ENCODE results near the gene NWD2. TPM values are rescaled to one million over a fixed set of nuclear protein-coding genes. Genes with fewer than 3 reads are reported as not detected.
A peak's percentile ranks its signal among the peaks of the same experiment; 100 is the strongest.

NWD2 gene
- total and polyA plus RNA-seq, 10 of the 15 experiments (the other 5 are each of a cell fraction or from before 2014, with no cell fraction given): not detected

DNA sequence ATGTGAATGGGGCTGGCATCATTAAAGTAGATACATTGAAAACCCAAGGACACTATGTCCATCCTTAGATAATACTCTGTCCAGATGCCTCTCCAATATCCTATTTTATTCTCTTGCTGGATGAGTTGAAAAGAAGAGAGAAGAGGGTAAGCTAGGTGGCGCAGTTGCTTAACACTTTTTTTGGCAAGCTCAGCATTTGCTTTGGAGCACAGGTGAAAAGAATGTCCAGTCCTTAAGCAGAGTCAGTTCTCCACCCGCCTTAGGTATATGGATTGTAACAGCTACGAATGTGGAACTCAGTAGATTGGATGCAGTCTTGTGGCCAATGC is 208.4 kb downstream of the NWD2 start:
- FAIRE-seq (peak; percentile 98), DNase-seq (ENCODE audit: low read depth, low spot score) (peak; percentile 23), ATAC-seq (peak; percentile 92)
- H3K9ac ChIP-seq (ENCODE audit: control insufficient read depth, insufficient read depth, low read length): no peak overlapping the region
- H3K4me1 ChIP-seq (ENCODE audit: control insufficient read depth, insufficient read depth, low read length): peaks cover 3% of the 10 kb centered on the region; the same call in 1 of the 2 replicates
- no peak overlapping the region for H2AFZ ChIP-seq (ENCODE audit: control insufficient read depth, low read depth, low read length)
- 0% methylated on average over 3 of the region's 3 CpGs for WGBS (ENCODE audit: insufficient coverage, insufficient replicate concordance, low lambda C conversion rate, missing lambda C conversion rate)
- CTCF ChIA-PET: interaction anchor here (0.6 to 3.3 kb wide), 16 partner anchors 10 to 1328 kb away, joined by 3 to 36 read pairs (median 4); no protein-coding TSS in a partner anchor
- peaks cover 8 to 13% of the 10 kb centered on the region in 2 experiments for H3K27me3 ChIP-seq (replicated peaks in 1 of 2; ENCODE audit: control insufficient read depth in 2 of 2, insufficient read depth in 2 of 2, low read length in 1 of 2)
- no peaks in the 10 kb centered on the region for H3K9me3 ChIP-seq (replicated peaks; ENCODE audit: control insufficient read depth, insufficient read depth, low read length)
- H4K20me1 ChIP-seq (ENCODE audit: control insufficient read depth, insufficient read depth): no peaks in the 10 kb centered on the region
- H3K36me3 ChIP-seq (ENCODE audit: control insufficient read depth in 2 of 2, insufficient read depth in 2 of 2, low read length in 1 of 2): no peaks in the 10 kb centered on the region
- H3K27ac ChIP-seq (ENCODE audit: control insufficient read depth, insufficient read depth): no peak overlapping the region
- H3K4me3 ChIP-seq: no peak overlapping the region
- in situ Hi-C loops (cut with MboI) (loop anchor here (5.0 to 10.0 kb wide), 2 partner anchors 114 to 582 kb away; no protein-coding TSS in a partner anchor), intact Hi-C loops (cut with micrococcal nuclease; ENCODE audit: unreplicated experiment) (loop anchor here (1.0 to 2.0 kb wide), 2 partner anchors 113 to 340 kb away; no protein-coding TSS in a partner anchor)
- no peaks in the 10 kb centered on the region for H3K79me2 ChIP-seq (ENCODE audit: control insufficient read depth, insufficient read depth, low read length)
- no TSS peak for BruUV-seq (replicated peaks)
- RAD21 ChIA-PET (ENCODE audit: unreplicated experiment): interaction anchor here (0.6 to 1.6 kb wide), 9 partner anchors 52 to 349 kb away, joined by 3 to 6 read pairs (median 3); no protein-coding TSS in a partner anchor
- POLR2A ChIA-PET: no interaction called here
- SMC1A ChIA-PET (ENCODE audit: uncharacterized antibody, unreplicated experiment): interaction anchor here (0.6 to 2.2 kb wide), 11 partner anchors 8 to 583 kb away, joined by 3 to 27 read pairs (median 3); no protein-coding TSS in a partner anchor
- H3K4me2 ChIP-seq (ENCODE audit: control insufficient read depth, insufficient read depth): peak overlapping the region; percentile 80; the same call in 1 of the 2 replicates
- TF ChIP-seq SREBF1 (IDR thresholded peaks at IDR 0.05; ENCODE audit: low read length) (no peak), ZSCAN29 (IDR thresholded peaks at IDR 0.05) (no peak), ETV6 (conservative IDR thresholded peaks at IDR 0.05 in 1 of 2, IDR thresholded peaks at IDR 0.05 in 1 of 2; ENCODE audit: borderline replicate concordance in 1 of 2, low read depth in 1 of 2) (no peak), RFX5 (IDR thresholded peaks at IDR 0.05; ENCODE audit: low read depth, low read length) (no peak), HDAC2 (IDR thresholded peaks at IDR 0.05) (no peak), PAX8 (IDR thresholded peaks at IDR 0.05) (no peak), NR2C1 (IDR thresholded peaks at IDR 0.05) (no peak), JUNB (IDR thresholded peaks at IDR 0.05) (no peak), BACH1 (IDR thresholded peaks at IDR 0.05; ENCODE audit: borderline replicate concordance) (no peak), FOXM1 (IDR thresholded peaks at IDR 0.05; ENCODE audit: low read depth, low read length) (no peak), RAD21 (IDR thresholded peaks at IDR 0.05; ENCODE audit: insufficient read depth, low read depth, low read length) (peak; percentile 80), ZNF217 (IDR thresholded peaks at IDR 0.05) (no peak), SUPT20H (IDR thresholded peaks at IDR 0.05; ENCODE audit: borderline replicate concordance, control insufficient read depth, low read depth, low read length) (no peak), ESRRA (IDR thresholded peaks at IDR 0.05; ENCODE audit: low read length) (no peak), ZNF24 (IDR thresholded peaks at IDR 0.05) (no peak), SMC3 (IDR thresholded peaks at IDR 0.05; ENCODE audit: borderline replicate concordance, low read length) (peak; percentile 42; the same call in 1 of the 2 replicates), GABPA (IDR thresholded peaks at IDR 0.05; ENCODE audit: low read depth) (no peak), SMAD5 (IDR thresholded peaks at IDR 0.05; ENCODE audit: low read depth) (no peak)
- TF ChIP-seq, protein P1, sequence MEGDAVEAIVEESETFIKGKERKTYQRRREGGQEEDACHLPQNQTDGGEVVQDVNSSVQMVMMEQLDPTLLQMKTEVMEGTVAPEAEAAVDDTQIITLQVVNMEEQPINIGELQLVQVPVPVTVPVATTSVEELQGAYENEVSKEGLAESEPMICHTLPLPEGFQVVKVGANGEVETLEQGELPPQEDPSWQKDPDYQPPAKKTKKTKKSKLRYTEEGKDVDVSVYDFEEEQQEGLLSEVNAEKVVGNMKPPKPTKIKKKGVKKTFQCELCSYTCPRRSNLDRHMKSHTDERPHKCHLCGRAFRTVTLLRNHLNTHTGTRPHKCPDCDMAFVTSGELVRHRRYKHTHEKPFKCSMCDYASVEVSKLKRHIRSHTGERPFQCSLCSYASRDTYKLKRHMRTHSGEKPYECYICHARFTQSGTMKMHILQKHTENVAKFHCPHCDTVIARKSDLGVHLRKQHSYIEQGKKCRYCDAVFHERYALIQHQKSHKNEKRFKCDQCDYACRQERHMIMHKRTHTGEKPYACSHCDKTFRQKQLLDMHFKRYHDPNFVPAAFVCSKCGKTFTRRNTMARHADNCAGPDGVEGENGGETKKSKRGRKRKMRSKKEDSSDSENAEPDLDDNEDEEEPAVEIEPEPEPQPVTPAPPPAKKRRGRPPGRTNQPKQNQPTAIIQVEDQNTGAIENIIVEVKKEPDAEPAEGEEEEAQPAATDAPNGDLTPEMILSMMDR (IDR thresholded peaks at IDR 0.05 in 2 of 3, conservative IDR thresholded peaks at IDR 0.05 in 1 of 3; ENCODE audit: control insufficient read depth in 2 of 3, extremely low read depth in 1 of 3, insufficient read depth in 1 of 3, low read depth in 3 of 3, low read length in 3 of 3): peak; percentile 55 to 76 (median 63); a peak in 5 of 6 replicates
- TF ChIP-seq, protein P2, sequence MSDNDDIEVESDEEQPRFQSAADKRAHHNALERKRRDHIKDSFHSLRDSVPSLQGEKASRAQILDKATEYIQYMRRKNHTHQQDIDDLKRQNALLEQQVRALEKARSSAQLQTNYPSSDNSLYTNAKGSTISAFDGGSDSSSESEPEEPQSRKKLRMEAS (IDR thresholded peaks at IDR 0.05; ENCODE audit: low read depth, low read length): no peak
- TF ChIP-seq, protein P3, sequence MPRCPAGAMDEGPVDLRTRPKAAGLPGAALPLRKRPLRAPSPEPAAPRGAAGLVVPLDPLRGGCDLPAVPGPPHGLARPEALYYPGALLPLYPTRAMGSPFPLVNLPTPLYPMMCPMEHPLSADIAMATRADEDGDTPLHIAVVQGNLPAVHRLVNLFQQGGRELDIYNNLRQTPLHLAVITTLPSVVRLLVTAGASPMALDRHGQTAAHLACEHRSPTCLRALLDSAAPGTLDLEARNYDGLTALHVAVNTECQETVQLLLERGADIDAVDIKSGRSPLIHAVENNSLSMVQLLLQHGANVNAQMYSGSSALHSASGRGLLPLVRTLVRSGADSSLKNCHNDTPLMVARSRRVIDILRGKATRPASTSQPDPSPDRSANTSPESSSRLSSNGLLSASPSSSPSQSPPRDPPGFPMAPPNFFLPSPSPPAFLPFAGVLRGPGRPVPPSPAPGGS (IDR thresholded peaks at IDR 0.05; ENCODE audit: borderline replicate concordance, insufficient read depth, low read depth, low read length, poor library complexity, severe bottlenecking): no peak
- TF ChIP-seq, protein P4, sequence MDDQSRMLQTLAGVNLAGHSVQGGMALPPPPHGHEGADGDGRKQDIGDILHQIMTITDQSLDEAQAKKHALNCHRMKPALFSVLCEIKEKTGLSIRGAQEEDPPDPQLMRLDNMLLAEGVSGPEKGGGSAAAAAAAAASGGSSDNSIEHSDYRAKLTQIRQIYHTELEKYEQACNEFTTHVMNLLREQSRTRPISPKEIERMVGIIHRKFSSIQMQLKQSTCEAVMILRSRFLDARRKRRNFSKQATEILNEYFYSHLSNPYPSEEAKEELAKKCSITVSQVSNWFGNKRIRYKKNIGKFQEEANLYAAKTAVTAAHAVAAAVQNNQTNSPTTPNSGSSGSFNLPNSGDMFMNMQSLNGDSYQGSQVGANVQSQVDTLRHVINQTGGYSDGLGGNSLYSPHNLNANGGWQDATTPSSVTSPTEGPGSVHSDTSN (IDR thresholded peaks at IDR 0.05; ENCODE audit: insufficient replicate concordance, low read depth, low read length): no peak
